ENCODE measurements around the gene IGF1.

Gene IGF1

DNA sequence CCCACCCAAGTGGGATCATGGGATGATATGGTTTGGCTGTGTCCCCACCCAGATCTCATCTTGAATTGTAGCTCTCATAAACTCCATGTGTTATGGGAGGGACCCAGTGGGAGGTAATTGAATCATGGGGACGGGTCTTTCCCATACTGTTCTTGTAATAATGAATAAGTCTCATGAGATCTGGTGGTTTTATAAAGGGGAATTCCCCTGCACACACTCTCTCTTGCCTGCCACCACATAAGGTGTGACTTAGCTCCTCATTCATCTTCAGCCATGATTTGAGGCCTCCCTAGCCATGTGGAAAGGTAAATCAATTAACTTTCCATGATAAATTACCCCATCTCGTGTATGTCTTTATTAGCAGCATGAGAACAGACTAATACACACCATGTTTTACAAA, 109.2 kb downstream of the IGF1 start:
- no peaks in the 10 kb centered on the region for H3K27me3 ChIP-seq (ENCODE audit: low read depth, low read length)

DNA sequence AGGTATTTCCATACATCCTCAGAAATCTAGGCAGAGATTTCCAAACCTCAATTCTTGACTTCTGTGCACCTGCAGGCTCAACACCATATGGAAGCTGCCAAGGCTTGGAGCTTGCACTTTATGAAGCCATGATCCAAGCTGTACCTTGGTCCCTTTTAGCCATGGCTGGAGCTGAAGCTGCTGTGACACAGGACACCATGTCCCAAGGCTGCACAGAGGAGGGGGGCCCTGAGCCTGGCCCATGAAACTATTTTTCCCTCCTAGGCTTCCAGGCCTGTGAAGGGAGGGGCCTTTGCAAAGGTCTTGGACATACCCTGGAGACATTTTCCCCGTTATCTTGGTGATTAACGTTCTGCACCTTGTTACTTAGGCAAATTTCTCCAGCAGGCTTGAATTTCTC, 110.5 kb downstream of the IGF1 start:
- Histone ChIP-seq H3K4me1 (ENCODE audit: low read length) (peaks cover 5% of the 10 kb centered on the region), H3K27ac (ENCODE audit: low read length) (no peak overlapping the region), H4K20me1 (ENCODE audit: insufficient read depth, low read length) (no peaks in the 10 kb centered on the region), H3K9ac (ENCODE audit: low read length) (no peak overlapping the region), H3K79me2 (ENCODE audit: low read length) (no peaks in the 10 kb centered on the region), H3K27me3 (ENCODE audit: low read depth, low read length) (no peaks in the 10 kb centered on the region), H3K36me3 (replicated peaks; ENCODE audit: low read depth, low read length) (no peaks in the 10 kb centered on the region), H3K9me3 (ENCODE audit: insufficient read depth, low read length) (no peaks in the 10 kb centered on the region), H3K4me3 (ENCODE audit: low read length) (no peak overlapping the region), H3K4me2 (ENCODE audit: low read length) (no peak overlapping the region), H2AFZ (ENCODE audit: low read depth, low read length) (no peak overlapping the region)
- TF ChIP-seq, protein P1, sequence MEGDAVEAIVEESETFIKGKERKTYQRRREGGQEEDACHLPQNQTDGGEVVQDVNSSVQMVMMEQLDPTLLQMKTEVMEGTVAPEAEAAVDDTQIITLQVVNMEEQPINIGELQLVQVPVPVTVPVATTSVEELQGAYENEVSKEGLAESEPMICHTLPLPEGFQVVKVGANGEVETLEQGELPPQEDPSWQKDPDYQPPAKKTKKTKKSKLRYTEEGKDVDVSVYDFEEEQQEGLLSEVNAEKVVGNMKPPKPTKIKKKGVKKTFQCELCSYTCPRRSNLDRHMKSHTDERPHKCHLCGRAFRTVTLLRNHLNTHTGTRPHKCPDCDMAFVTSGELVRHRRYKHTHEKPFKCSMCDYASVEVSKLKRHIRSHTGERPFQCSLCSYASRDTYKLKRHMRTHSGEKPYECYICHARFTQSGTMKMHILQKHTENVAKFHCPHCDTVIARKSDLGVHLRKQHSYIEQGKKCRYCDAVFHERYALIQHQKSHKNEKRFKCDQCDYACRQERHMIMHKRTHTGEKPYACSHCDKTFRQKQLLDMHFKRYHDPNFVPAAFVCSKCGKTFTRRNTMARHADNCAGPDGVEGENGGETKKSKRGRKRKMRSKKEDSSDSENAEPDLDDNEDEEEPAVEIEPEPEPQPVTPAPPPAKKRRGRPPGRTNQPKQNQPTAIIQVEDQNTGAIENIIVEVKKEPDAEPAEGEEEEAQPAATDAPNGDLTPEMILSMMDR (IDR thresholded peaks at IDR 0.05; ENCODE audit: low read depth, low read length), result no peak
- TF ChIP-seq EZH2phosphoT487 (IDR thresholded peaks at IDR 0.05; ENCODE audit: low read depth), result no peak

More for the DNA sequence above, 109.2 kb downstream of the IGF1 start:
- no peak overlapping the region for H3K27ac ChIP-seq (ENCODE audit: low read length)
- no peaks in the 10 kb centered on the region for H3K79me2 ChIP-seq (ENCODE audit: low read length)
- no peak overlapping the region for H3K4me3 ChIP-seq (ENCODE audit: low read length)
- H3K36me3 ChIP-seq (replicated peaks; ENCODE audit: low read depth, low read length), result no peaks in the 10 kb centered on the region
- H3K9ac ChIP-seq (ENCODE audit: low read length), result no peak overlapping the region
- no peak overlapping the region for H3K4me2 ChIP-seq (ENCODE audit: low read length)
- TF ChIP-seq, protein P1 (IDR thresholded peaks at IDR 0.05; ENCODE audit: low read depth, low read length), result no peak
- no peak for TF ChIP-seq EZH2phosphoT487 (IDR thresholded peaks at IDR 0.05; ENCODE audit: low read depth)
- no peak overlapping the region for H2AFZ ChIP-seq (ENCODE audit: low read depth, low read length)
- H3K4me1 ChIP-seq (ENCODE audit: low read length), result peaks cover 5% of the 10 kb centered on the region
- H3K9me3 ChIP-seq (ENCODE audit: insufficient read depth, low read length), result no peaks in the 10 kb centered on the region
- H4K20me1 ChIP-seq (ENCODE audit: insufficient read depth, low read length), result no peaks in the 10 kb centered on the region

DNA sequence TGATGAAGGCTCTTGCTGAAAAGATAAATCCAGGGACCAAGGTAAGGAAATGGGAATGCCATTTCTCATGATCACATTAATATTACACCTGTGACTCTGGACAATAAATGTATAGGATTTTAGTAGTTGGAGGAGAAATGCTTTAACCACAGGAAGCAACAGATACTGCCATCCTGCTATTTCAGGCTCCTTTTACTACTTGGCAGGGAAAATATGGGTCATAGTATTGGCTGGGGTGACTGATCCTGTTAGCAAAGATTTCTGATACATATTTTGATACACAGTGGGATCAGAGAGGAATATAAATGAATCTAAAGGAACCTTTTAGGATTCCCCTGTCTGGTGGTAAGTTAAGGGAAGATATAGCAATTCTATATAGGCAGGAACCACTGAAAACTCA, 115.0 kb downstream of the IGF1 start:
- TF ChIP-seq, protein P1 (IDR thresholded peaks at IDR 0.05; ENCODE audit: low read depth, low read length), result no peak
- no peak for TF ChIP-seq EZH2phosphoT487 (IDR thresholded peaks at IDR 0.05; ENCODE audit: low read depth)
- Histone ChIP-seq H3K79me2 (ENCODE audit: low read length) (no peaks in the 10 kb centered on the region), H3K27me3 (ENCODE audit: low read depth, low read length) (no peaks in the 10 kb centered on the region), H3K4me1 (ENCODE audit: low read length) (no peaks in the 10 kb centered on the region), H3K4me3 (ENCODE audit: low read length) (no peak overlapping the region), H3K27ac (ENCODE audit: low read length) (no peak overlapping the region), H3K36me3 (replicated peaks; ENCODE audit: low read depth, low read length) (no peaks in the 10 kb centered on the region), H3K9me3 (ENCODE audit: insufficient read depth, low read length) (no peaks in the 10 kb centered on the region), H2AFZ (ENCODE audit: low read depth, low read length) (no peak overlapping the region), H4K20me1 (ENCODE audit: insufficient read depth, low read length) (no peaks in the 10 kb centered on the region), H3K9ac (ENCODE audit: low read length) (no peak overlapping the region), H3K4me2 (ENCODE audit: low read length) (no peak overlapping the region)

DNA sequence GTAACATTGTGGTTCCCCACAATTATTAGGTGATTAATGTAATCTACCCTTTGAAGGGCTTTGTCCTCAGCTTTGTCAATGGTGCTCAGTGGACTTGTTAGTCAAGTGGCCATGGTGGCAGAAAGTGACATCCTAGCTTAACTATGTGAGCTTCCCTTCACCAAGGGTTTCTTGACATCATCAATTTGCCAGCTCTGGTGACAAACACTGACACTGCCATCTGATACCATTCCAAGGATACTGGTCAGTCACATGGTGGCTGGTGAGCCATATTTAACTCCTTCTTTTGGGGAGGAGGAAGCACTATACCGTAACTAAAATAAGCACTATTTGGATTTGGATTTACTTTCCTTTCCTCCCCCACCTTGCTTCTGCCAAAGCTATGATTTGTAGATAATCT, 115.7 kb downstream of the IGF1 start:
- no peaks in the 10 kb centered on the region for H3K36me3 ChIP-seq (replicated peaks; ENCODE audit: low read depth, low read length)
- H3K27me3 ChIP-seq (ENCODE audit: low read depth, low read length), result no peaks in the 10 kb centered on the region
- no peak for TF ChIP-seq EZH2phosphoT487 (IDR thresholded peaks at IDR 0.05; ENCODE audit: low read depth)
- TF ChIP-seq, protein P1 (IDR thresholded peaks at IDR 0.05; ENCODE audit: low read depth, low read length), result no peak
- no peaks in the 10 kb centered on the region for H3K9me3 ChIP-seq (ENCODE audit: insufficient read depth, low read length)
- H2AFZ ChIP-seq (ENCODE audit: low read depth, low read length), result no peak overlapping the region
- no peaks in the 10 kb centered on the region for H3K4me1 ChIP-seq (ENCODE audit: low read length)
- no peaks in the 10 kb centered on the region for H4K20me1 ChIP-seq (ENCODE audit: insufficient read depth, low read length)
- H3K27ac ChIP-seq (ENCODE audit: low read length), result no peak overlapping the region
- no peaks in the 10 kb centered on the region for H3K79me2 ChIP-seq (ENCODE audit: low read length)
- no peak overlapping the region for H3K9ac ChIP-seq (ENCODE audit: low read length)
- no peak overlapping the region for H3K4me2 ChIP-seq (ENCODE audit: low read length)
- H3K4me3 ChIP-seq (ENCODE audit: low read length), result no peak overlapping the region

All from OCI-LY3 (cell line).